SK-N-SH (cell line): ENCODE measurements around the gene DNAJC16. TPM values are rescaled to one million over a fixed set of nuclear protein-coding genes. Genes with fewer than 3 reads are reported as not detected.

Source experiments
- CTCF ChIA-PET: fragments of 300-600, 350-600 bp; formaldehyde crosslinking; extraction: SDS; loops from one replicate; lab custom pipeline; 2021; lab: Yijun Ruan, JAX
- POLR2A ChIA-PET: fragments of 350-600 bp; sonication (Branson Sonifier 250); formaldehyde crosslinking; extraction: SDS; loops from one replicate; lab custom pipeline; 2020; ENCODE audit warnings: antibody characterized with exemption, inconsistent platforms; lab: Yijun Ruan, JAX
- DNase-seq: peaks from one replicate; pipeline ENCODE4 v3.0.0; 2012
- H2AFZ ChIP-seq: fragments of 200-600 bp; sonication (generic); 2 replicates; pipeline ENCODE4 v1.8.1; 2016; ENCODE audit warnings: antibody characterized with exemption, mild to moderate bottlenecking, low read depth
- H3F3A ChIP-seq: fragments of 200-600 bp; sonication (generic); replicated peaks from 2 replicates; pipeline ENCODE3; 2016; ENCODE audit warnings: antibody characterized with exemption, mild to moderate bottlenecking; ENCODE audit not compliant: insufficient read depth
- H3K27ac ChIP-seq, 2 experiments: fragments of 200-500 bp in 1 of 2; fragments of 200-600 bp in 1 of 2; sonication (Bioruptor generic) in 1 of 2; sonication (generic), shearing (Covaris generic) in 1 of 2; 2 replicates each; pipeline versions ENCODE4 v1.5.1 to v1.6.1; 2014 to 2016; ENCODE audit warnings: low read depth in 2 of 2, inconsistent platforms in 1 of 2, low read length in 1 of 2, mild to moderate bottlenecking in 1 of 2, mixed read lengths in 1 of 2
- H3K27me3 ChIP-seq: fragments of 200-600 bp; sonication (generic), shearing (Covaris generic); 2 replicates; pipeline ENCODE4 v1.6.1; 2016; ENCODE audit warnings: mixed run types; ENCODE audit not compliant: insufficient read depth
- H3K36me3 ChIP-seq, 2 experiments: fragments of 200-500 bp in 1 of 2; fragments of 200-600 bp in 1 of 2; sonication (Bioruptor generic) in 1 of 2; sonication (generic) in 1 of 2; replicated peaks in 1 of 2; 2 replicates each; pipeline versions ENCODE3 to v1.5.1; 2014 to 2016; ENCODE audit warnings: low read length in 1 of 2, mild to moderate bottlenecking in 1 of 2; ENCODE audit not compliant: insufficient read depth in 2 of 2, control insufficient read depth in 1 of 2
- H3K4me1 ChIP-seq, 2 experiments: fragments of 200-500 bp in 1 of 2; fragments of 200-600 bp in 1 of 2; sonication (Bioruptor generic) in 1 of 2; sonication (generic), shearing (Covaris generic) in 1 of 2; 2 replicates each; pipeline versions ENCODE4 v1.5.1 to v1.6.1; 2014 to 2016; ENCODE audit warnings: low read depth in 1 of 2, low read length in 1 of 2, mixed run types in 1 of 2; ENCODE audit not compliant: insufficient read depth in 2 of 2, control insufficient read depth in 1 of 2
- H3K4me2 ChIP-seq: fragments of 200-600 bp; sonication (generic), shearing (Covaris generic); 2 replicates; pipeline ENCODE4 v1.6.1; 2017; ENCODE audit warnings: mixed run types
- H3K4me3 ChIP-seq, 2 experiments: fragments of 200-500 bp in 1 of 2; fragments of 200-600 bp in 1 of 2; sonication (Bioruptor generic) in 1 of 2; sonication (generic), shearing (Covaris generic) in 1 of 2; 2 replicates each; pipeline versions ENCODE4 v1.5.1 to v1.8.1; 2014 to 2016; ENCODE audit warnings: low read depth in 2 of 2, inconsistent platforms in 1 of 2, low read length in 1 of 2, mild to moderate bottlenecking in 1 of 2, mixed read lengths in 1 of 2, moderate library complexity in 1 of 2
- H3K79me2 ChIP-seq: fragments of 200-600 bp; sonication (generic); 2 replicates; pipeline ENCODE4 v1.8.1; 2017; ENCODE audit warnings: mild to moderate bottlenecking; ENCODE audit not compliant: insufficient read depth
- H3K9ac ChIP-seq: fragments of 200-600 bp; sonication (generic); 2 replicates; pipeline ENCODE4 v1.6.1; 2017; ENCODE audit warnings: mixed run types
- H3K9me2 ChIP-seq: fragments of 200-600 bp; sonication (generic); 2 replicates; pipeline ENCODE4 v1.6.1; 2017; ENCODE audit warnings: mixed run types
- H3K9me3 ChIP-seq: fragments of 200-600 bp; sonication (generic); 2 replicates; pipeline ENCODE4 v1.6.1; 2017; ENCODE audit warnings: mixed run types, mild to moderate bottlenecking, moderate library complexity
- H4K20me1 ChIP-seq: fragments of 200-600 bp; sonication (generic); 2 replicates; pipeline ENCODE4 v1.6.1; 2017; ENCODE audit warnings: mild to moderate bottlenecking, mixed run types; ENCODE audit not compliant: insufficient read depth
- EZH2phosphoT487 ChIP-seq: fragments of 200-600 bp; sonication (generic); IDR thresholded peaks from 2 replicates; pipeline ENCODE4 v1.6.1; 2017; ENCODE audit warnings: low read depth, mixed run types, mild to moderate bottlenecking, antibody characterized with exemption, moderate library complexity, borderline replicate concordance
- FOXM1 ChIP-seq: IDR thresholded peaks from 2 replicates; pipeline ENCODE4 v1.4.0; 2012; ENCODE audit warnings: low read depth, mild to moderate bottlenecking
- GATA2 ChIP-seq: sonication (generic); formaldehyde crosslinking; IDR thresholded peaks from 2 replicates; pipeline ENCODE4 v1.5.0; 2020; ENCODE audit warnings: mild to moderate bottlenecking, missing genetic modification reagents
- JUND ChIP-seq: IDR thresholded peaks from 2 replicates; pipeline ENCODE4 v1.4.0; 2012
- NFIC ChIP-seq: IDR thresholded peaks from 2 replicates; pipeline ENCODE4 v1.4.0; 2012; ENCODE audit warnings: borderline replicate concordance
- NRF1 ChIP-seq: IDR thresholded peaks from 2 replicates; pipeline ENCODE4 v1.6.1; 2012; ENCODE audit warnings: low read depth, mild to moderate bottlenecking, low read length
- RCOR1 ChIP-seq: fragments of 150-350 bp; IDR thresholded peaks from 2 replicates; pipeline ENCODE4 v1.6.1; 2017; ENCODE audit warnings: antibody characterized with exemption, low read length
- RFX5 ChIP-seq: IDR thresholded peaks from 2 replicates; pipeline ENCODE4 v1.6.1; 2012; ENCODE audit warnings: mild to moderate bottlenecking, improper control_type of control experiment, low read length
- SMC3 ChIP-seq: IDR thresholded peaks from 2 replicates; pipeline ENCODE4 v1.6.1; 2012; ENCODE audit warnings: low read depth, low read length, improper control_type of control experiment
- TCF12 ChIP-seq: IDR thresholded peaks from 2 replicates; pipeline ENCODE4 v1.4.0; 2012
- TEAD4 ChIP-seq: IDR thresholded peaks from 2 replicates; pipeline ENCODE4 v1.4.0; 2012; ENCODE audit warnings: mild to moderate bottlenecking, borderline replicate concordance; ENCODE audit not compliant: insufficient read depth
- YY1 ChIP-seq: IDR thresholded peaks from 2 replicates; pipeline ENCODE4 v1.4.0; 2012; ENCODE audit warnings: low read depth, mild to moderate bottlenecking
- WGBS: methylation state at CpG from one replicate; pipeline ENCODE4 v1.1.6; 2017; ENCODE audit warnings: low lambda C conversion rate; 5-methylcytosine and 5-hydroxymethylcytosine counted together
- polyA plus RNA-seq, 3 experiments: library from polyadenylated mRNA; depleted of rRNA; stranded (reverse); fragments of >200 nt; gene quantifications; 2 replicates each; pipeline ENCODE4 v1.2.3, GENCODE V29; 2012
- TF ChIP-seq, protein P1 (sequence below): IDR thresholded peaks from 2 replicates; pipeline ENCODE4 v1.4.0; 2012; ENCODE audit warnings: low read depth, borderline replicate concordance
- TF ChIP-seq, protein P2 (sequence below): fragments of 200-600 bp; sonication (generic); IDR thresholded peaks from 2 replicates; pipeline ENCODE4 v1.6.1; 2017; ENCODE audit warnings: antibody characterized with exemption, mild to moderate bottlenecking, moderate library complexity
- TF ChIP-seq, protein P3 (sequence below): fragments of 150-350 bp; IDR thresholded peaks from 2 replicates; pipeline ENCODE4 v1.6.1; 2016; ENCODE audit warnings: mild to moderate bottlenecking, low read depth, low read length

The DNAJC16 gene
- polyA plus RNA-seq, 1 of the 3 experiments (the other 2 are of a cell fraction): 8.4 TPM

DNA sequence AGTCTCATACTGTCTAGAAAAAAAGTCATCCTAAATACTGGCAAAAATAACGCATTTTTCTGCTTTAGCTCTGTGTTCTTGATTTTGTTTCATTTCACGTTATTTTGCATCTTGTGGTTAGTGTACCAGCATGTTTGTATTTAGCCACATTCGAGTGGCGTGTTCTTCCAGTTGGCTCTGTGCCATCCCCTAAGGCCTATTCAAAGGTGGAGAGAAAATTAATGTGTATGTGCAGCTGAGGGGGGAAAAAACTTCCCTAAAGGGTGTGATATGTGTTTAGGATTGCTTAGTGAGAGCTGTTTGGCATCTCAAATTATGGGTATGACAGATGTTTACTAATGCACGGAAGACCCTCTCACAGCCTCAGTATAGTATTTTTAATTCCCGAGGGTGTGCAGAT is 12.1 kb downstream of the DNAJC16 start:
- DNase-seq: no peak
- Histone ChIP-seq H3F3A (peaks cover 8% of the 10 kb centered on the region), H4K20me1 (no peaks in the 10 kb centered on the region), H2AFZ (no peak overlapping the region), H3K27ac (no peak overlapping the region; a peak in 1 of 4 replicates), H3K9me2 (no peaks in the 10 kb centered on the region), H3K9me3 (no peaks in the 10 kb centered on the region), H3K27me3 (no peaks in the 10 kb centered on the region), H3K36me3 (peaks cover 32 to 54% of the 10 kb centered on the region in 2 experiments), H3K4me1 (0 out of 4 replicates have a peak, but pooled peaks cover 0 to 2% of the 10 kb centered on the region in 2 experiments), H3K79me2 (peaks cover 4% of the 10 kb centered on the region), H3K9ac (no peak overlapping the region), H3K4me3 (no peak overlapping the region), H3K4me2 (no peak overlapping the region)
- TF ChIP-seq NRF1 (no peak), NFIC (no peak), RFX5 (no peak), TCF12 (no peak), JUND (no peak)
- TF ChIP-seq, protein P1, sequence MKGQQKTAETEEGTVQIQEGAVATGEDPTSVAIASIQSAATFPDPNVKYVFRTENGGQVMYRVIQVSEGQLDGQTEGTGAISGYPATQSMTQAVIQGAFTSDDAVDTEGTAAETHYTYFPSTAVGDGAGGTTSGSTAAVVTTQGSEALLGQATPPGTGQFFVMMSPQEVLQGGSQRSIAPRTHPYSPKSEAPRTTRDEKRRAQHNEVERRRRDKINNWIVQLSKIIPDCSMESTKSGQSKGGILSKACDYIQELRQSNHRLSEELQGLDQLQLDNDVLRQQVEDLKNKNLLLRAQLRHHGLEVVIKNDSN: no peak
- TF ChIP-seq, protein P2, sequence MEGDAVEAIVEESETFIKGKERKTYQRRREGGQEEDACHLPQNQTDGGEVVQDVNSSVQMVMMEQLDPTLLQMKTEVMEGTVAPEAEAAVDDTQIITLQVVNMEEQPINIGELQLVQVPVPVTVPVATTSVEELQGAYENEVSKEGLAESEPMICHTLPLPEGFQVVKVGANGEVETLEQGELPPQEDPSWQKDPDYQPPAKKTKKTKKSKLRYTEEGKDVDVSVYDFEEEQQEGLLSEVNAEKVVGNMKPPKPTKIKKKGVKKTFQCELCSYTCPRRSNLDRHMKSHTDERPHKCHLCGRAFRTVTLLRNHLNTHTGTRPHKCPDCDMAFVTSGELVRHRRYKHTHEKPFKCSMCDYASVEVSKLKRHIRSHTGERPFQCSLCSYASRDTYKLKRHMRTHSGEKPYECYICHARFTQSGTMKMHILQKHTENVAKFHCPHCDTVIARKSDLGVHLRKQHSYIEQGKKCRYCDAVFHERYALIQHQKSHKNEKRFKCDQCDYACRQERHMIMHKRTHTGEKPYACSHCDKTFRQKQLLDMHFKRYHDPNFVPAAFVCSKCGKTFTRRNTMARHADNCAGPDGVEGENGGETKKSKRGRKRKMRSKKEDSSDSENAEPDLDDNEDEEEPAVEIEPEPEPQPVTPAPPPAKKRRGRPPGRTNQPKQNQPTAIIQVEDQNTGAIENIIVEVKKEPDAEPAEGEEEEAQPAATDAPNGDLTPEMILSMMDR: no peak
- TF ChIP-seq, protein P3, sequence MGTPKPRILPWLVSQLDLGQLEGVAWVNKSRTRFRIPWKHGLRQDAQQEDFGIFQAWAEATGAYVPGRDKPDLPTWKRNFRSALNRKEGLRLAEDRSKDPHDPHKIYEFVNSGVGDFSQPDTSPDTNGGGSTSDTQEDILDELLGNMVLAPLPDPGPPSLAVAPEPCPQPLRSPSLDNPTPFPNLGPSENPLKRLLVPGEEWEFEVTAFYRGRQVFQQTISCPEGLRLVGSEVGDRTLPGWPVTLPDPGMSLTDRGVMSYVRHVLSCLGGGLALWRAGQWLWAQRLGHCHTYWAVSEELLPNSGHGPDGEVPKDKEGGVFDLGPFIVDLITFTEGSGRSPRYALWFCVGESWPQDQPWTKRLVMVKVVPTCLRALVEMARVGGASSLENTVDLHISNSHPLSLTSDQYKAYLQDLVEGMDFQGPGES: no peak
- CTCF ChIA-PET: no interaction called here
- POLR2A ChIA-PET: no interaction called here
- WGBS: 85% methylated on average over 6 of the region's 6 CpGs

DNA sequence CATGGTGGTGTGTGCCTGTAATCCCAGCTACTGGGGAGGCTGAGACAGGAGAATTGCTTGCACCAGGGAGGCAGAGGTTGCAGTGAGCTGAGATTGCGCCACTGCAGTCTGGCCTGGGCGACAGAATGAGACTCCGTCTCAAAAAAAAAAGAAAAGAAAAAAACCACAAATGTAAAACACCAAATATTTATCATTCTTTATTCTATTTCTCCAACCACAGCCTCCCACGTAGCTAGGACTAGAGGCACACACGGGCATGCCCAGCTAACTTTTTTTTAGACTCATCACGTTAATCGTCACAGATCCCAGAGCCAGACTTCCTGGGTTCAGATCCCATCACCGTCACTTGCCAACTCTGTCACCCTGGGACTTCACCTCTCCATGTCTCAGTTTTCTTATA is 13.5 kb downstream of the DNAJC16 start:
- H2AFZ ChIP-seq: no peak overlapping the region
- no peak overlapping the region for H3K4me3 ChIP-seq
- no peaks in the 10 kb centered on the region for H3K9me3 ChIP-seq
- H3K79me2 ChIP-seq: peaks cover 4% of the 10 kb centered on the region; the same call in 1 of the 2 replicates
- H3K27me3 ChIP-seq: no peaks in the 10 kb centered on the region
- TF ChIP-seq, protein P2: no peak
- TF ChIP-seq RCOR1 (no peak), NFIC (no peak), EZH2phosphoT487 (no peak), YY1 (no peak), GATA2 (CRISPR knock-in tag) (no peak), TEAD4 (no peak), SMC3 (no peak), FOXM1 (no peak)
- H3K9me2 ChIP-seq: no peaks in the 10 kb centered on the region
- WGBS: 84% methylated on average over 8 of the region's 8 CpGs
- DNase-seq: no peak
- H3K4me2 ChIP-seq: no peak overlapping the region
- peaks cover 7% of the 10 kb centered on the region for H3F3A ChIP-seq
- H3K4me1 ChIP-seq: 0 out of 4 replicates have a peak, but pooled peaks cover 0 to 2% of the 10 kb centered on the region in 2 experiments
- H3K27ac ChIP-seq: no peak overlapping the region
- CTCF ChIA-PET: no interaction called here
- no peak overlapping the region for H3K9ac ChIP-seq
- peaks cover 42 to 61% of the 10 kb centered on the region in 2 experiments for H3K36me3 ChIP-seq
- H4K20me1 ChIP-seq: no peaks in the 10 kb centered on the region
- POLR2A ChIA-PET: no interaction called here
